HepG2 (cell line): ENCODE data around the gene DFFA. TPM values are rescaled to one million over a fixed set of nuclear protein-coding genes. Genes with fewer than 3 reads are reported as not detected.

Experiments
- ARNTL ChIP-seq: sonication (generic); formaldehyde crosslinking; IDR thresholded peaks from 2 replicates; pipeline ENCODE4 v1.4.0; 2020; ENCODE audit warnings: mild to moderate bottlenecking, missing genetic modification reagents
- ERF ChIP-seq: IDR thresholded peaks from 2 replicates; pipeline ENCODE4 v1.6.1; 2018; ENCODE audit warnings: missing biosample characterization, missing genetic modification reagents
- GATA4 ChIP-seq: sonication (generic); IDR thresholded peaks from 2 replicates; pipeline ENCODE4 v1.6.1; 2016; ENCODE audit warnings: antibody characterized with exemption, low read depth, borderline replicate concordance
- HOXA3 ChIP-seq: sonication (generic); formaldehyde crosslinking; IDR thresholded peaks from 2 replicates; pipeline ENCODE4 v1.5.0; 2020; ENCODE audit warnings: missing genetic modification reagents
- JUNB ChIP-seq: sonication (generic); formaldehyde crosslinking; IDR thresholded peaks from 2 replicates; pipeline ENCODE4 v1.8.0; 2022; ENCODE audit warnings: missing genetic modification reagents, mild to moderate bottlenecking, borderline replicate concordance
- MEF2D ChIP-seq: sonication (generic); formaldehyde crosslinking; IDR thresholded peaks from 2 replicates; pipeline ENCODE4 v1.5.1; 2020; ENCODE audit warnings: mild to moderate bottlenecking, missing genetic modification reagents
- RXRB ChIP-seq: IDR thresholded peaks from 2 replicates; pipeline ENCODE4 v1.6.1; 2016; ENCODE audit warnings: borderline replicate concordance, missing genetic modification reagents, missing compliant biosample characterization
- SAFB2 ChIP-seq: sonication (generic); formaldehyde crosslinking; IDR thresholded peaks from 2 replicates; pipeline ENCODE4 v1.5.1; 2020; ENCODE audit warnings: missing genetic modification reagents, low read depth, mild to moderate bottlenecking, borderline replicate concordance
- ZBTB42 ChIP-seq: sonication (generic); formaldehyde crosslinking; IDR thresholded peaks from 2 replicates; pipeline ENCODE4 v1.5.0; 2020; ENCODE audit warnings: mild to moderate bottlenecking, missing genetic modification reagents
- ZNF329 ChIP-seq: sonication (generic); formaldehyde crosslinking; IDR thresholded peaks from 2 replicates; pipeline ENCODE4 v1.9.0; 2021; ENCODE audit warnings: low read depth, mild to moderate bottlenecking, missing genetic modification reagents
- ZNF790 ChIP-seq: sonication (generic); formaldehyde crosslinking; IDR thresholded peaks from 2 replicates; pipeline ENCODE4 v1.8.0; 2022; ENCODE audit warnings: missing genetic modification reagents, mild to moderate bottlenecking, borderline replicate concordance
- ZNF816 ChIP-seq: sonication (generic); formaldehyde crosslinking; IDR thresholded peaks from 2 replicates; pipeline ENCODE4 v1.8.0; 2022; ENCODE audit warnings: missing genetic modification reagents, mild to moderate bottlenecking, borderline replicate concordance
- polyA plus RNA-seq, 8 experiments: library from polyadenylated mRNA; depleted of rRNA in 3 of 8; stranded (reverse) in 7 of 8; unstranded in 1 of 8; fragments of >200 nt; fragmentation: Illumina TruSeq in 4 of 8; extraction: Trizol in 4 of 8; gene quantifications; 2 replicates each; pipeline versions ENCODE4 v1.2.1 to v1.2.3, GENCODE V29; 2011 to 2016; ENCODE audit warnings: low read depth in 4 of 8, missing spikeins in 1 of 8, mixed read lengths in 1 of 8; ENCODE audit not compliant: insufficient read depth in 1 of 8
- total RNA-seq, 5 experiments: library from RNA; depleted of rRNA; stranded (reverse); fragments of >200 nt; fragmentation: Illumina TruSeq; extraction: Trizol; gene quantifications; 2 replicates each; pipeline ENCODE4 v1.2.3, GENCODE V29; 2016; ENCODE audit warnings: low read depth in 1 of 5
- TF ChIP-seq, protein P1 (sequence below): sonication (generic); formaldehyde crosslinking; IDR thresholded peaks from 2 replicates; pipeline ENCODE4 v1.5.0; 2020; ENCODE audit warnings: missing genetic modification reagents
- TF ChIP-seq, protein P2 (sequence below): IDR thresholded peaks from 2 replicates; pipeline ENCODE4 v1.6.1; 2016; ENCODE audit warnings: low read depth, missing genetic modification reagents, missing compliant biosample characterization
- TF ChIP-seq, protein P3 (sequence below): sonication (generic); formaldehyde crosslinking; IDR thresholded peaks from 2 replicates; pipeline ENCODE4 v1.5.0; 2020; ENCODE audit warnings: mild to moderate bottlenecking, missing genetic modification reagents, moderate library complexity
- TF ChIP-seq, protein P4 (sequence below): sonication (generic); formaldehyde crosslinking; IDR thresholded peaks from 2 replicates; pipeline ENCODE4; 2020; ENCODE audit warnings: missing genetic modification reagents, mild to moderate bottlenecking, borderline replicate concordance

DFFA gene
- total and polyA plus RNA-seq, 2 of the 13 experiments (the other 11 are each of a cell fraction or from before 2014, with no cell fraction given) = 16.5 to 33.9 TPM

DNA sequence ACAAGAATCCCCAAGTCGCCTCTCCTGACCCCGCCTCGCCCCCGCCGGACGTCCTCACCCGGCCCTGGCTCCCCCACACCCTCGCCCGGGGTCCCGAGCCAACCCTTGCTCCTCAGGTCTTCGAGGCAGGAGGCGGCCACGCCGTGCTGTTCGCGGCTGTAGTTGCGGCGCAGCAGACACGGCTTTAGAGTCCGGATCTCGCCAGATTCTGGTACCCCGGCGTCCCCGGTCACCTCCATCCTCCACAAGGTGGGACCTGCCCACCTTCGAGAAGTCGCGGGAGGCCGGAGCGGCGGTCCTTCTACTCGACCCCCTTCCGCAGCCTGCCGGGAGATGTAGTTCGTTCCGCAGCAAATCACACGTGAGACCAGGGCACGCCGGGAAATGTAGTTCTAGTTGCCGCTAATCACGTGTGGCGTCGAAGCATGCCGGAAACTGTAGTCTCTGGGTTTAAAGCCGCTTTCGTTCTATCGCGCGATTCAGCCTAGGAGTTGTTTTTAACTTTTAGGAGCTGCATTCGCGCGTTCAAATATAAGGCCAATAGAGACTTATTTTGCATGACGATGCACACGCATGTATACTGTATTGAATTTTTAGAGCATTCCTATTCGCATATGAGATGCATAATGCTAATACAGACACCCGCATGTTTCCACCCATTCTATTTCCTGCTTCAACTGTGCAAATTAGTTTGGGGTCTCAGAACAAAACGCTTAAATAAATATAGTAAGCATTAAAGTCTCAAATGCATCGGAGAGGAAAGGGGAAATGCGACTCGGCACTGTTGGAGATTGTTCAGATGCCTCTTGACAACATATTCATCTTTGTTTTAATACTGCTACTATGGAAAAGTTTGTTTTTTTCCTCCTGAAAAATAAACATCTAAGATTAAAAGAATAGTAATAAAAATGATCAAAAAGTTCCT, at the start of gene DFFA (continued):
- peak; percentile 89; the same call in 1 of the 2 replicates for TF ChIP-seq ERF (CRISPR knock-in tag)
- TF ChIP-seq GATA4 = peak; percentile 27; the same call in 1 of the 2 replicates
- 0 out of 2 replicates have a peak, but pooled peaks have one; percentile 21 for TF ChIP-seq ZNF329
- no peak for TF ChIP-seq JUNB (CRISPR knock-in tag)
- peak; percentile 98 for TF ChIP-seq ARNTL (CRISPR knock-in tag)
- no peak for TF ChIP-seq ZBTB42 (CRISPR knock-in tag)
- TF ChIP-seq, protein P1, sequence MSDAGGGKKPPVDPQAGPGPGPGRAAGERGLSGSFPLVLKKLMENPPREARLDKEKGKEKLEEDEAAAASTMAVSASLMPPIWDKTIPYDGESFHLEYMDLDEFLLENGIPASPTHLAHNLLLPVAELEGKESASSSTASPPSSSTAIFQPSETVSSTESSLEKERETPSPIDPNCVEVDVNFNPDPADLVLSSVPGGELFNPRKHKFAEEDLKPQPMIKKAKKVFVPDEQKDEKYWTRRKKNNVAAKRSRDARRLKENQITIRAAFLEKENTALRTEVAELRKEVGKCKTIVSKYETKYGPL = no peak
- TF ChIP-seq MEF2D (CRISPR knock-in tag) = peak; percentile 40; the same call in 1 of the 2 replicates
- TF ChIP-seq, protein P2, sequence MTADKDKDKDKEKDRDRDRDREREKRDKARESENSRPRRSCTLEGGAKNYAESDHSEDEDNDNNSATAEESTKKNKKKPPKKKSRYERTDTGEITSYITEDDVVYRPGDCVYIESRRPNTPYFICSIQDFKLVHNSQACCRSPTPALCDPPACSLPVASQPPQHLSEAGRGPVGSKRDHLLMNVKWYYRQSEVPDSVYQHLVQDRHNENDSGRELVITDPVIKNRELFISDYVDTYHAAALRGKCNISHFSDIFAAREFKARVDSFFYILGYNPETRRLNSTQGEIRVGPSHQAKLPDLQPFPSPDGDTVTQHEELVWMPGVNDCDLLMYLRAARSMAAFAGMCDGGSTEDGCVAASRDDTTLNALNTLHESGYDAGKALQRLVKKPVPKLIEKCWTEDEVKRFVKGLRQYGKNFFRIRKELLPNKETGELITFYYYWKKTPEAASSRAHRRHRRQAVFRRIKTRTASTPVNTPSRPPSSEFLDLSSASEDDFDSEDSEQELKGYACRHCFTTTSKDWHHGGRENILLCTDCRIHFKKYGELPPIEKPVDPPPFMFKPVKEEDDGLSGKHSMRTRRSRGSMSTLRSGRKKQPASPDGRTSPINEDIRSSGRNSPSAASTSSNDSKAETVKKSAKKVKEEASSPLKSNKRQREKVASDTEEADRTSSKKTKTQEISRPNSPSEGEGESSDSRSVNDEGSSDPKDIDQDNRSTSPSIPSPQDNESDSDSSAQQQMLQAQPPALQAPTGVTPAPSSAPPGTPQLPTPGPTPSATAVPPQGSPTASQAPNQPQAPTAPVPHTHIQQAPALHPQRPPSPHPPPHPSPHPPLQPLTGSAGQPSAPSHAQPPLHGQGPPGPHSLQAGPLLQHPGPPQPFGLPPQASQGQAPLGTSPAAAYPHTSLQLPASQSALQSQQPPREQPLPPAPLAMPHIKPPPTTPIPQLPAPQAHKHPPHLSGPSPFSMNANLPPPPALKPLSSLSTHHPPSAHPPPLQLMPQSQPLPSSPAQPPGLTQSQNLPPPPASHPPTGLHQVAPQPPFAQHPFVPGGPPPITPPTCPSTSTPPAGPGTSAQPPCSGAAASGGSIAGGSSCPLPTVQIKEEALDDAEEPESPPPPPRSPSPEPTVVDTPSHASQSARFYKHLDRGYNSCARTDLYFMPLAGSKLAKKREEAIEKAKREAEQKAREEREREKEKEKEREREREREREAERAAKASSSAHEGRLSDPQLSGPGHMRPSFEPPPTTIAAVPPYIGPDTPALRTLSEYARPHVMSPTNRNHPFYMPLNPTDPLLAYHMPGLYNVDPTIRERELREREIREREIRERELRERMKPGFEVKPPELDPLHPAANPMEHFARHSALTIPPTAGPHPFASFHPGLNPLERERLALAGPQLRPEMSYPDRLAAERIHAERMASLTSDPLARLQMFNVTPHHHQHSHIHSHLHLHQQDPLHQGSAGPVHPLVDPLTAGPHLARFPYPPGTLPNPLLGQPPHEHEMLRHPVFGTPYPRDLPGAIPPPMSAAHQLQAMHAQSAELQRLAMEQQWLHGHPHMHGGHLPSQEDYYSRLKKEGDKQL (CRISPR knock-in tag) = no peak
- peak; percentile 74 for TF ChIP-seq RXRB (CRISPR knock-in tag)
- TF ChIP-seq ZNF816 (CRISPR knock-in tag) = no peak
- TF ChIP-seq HOXA3 (CRISPR knock-in tag) = peak; percentile 93
- TF ChIP-seq, protein P3, sequence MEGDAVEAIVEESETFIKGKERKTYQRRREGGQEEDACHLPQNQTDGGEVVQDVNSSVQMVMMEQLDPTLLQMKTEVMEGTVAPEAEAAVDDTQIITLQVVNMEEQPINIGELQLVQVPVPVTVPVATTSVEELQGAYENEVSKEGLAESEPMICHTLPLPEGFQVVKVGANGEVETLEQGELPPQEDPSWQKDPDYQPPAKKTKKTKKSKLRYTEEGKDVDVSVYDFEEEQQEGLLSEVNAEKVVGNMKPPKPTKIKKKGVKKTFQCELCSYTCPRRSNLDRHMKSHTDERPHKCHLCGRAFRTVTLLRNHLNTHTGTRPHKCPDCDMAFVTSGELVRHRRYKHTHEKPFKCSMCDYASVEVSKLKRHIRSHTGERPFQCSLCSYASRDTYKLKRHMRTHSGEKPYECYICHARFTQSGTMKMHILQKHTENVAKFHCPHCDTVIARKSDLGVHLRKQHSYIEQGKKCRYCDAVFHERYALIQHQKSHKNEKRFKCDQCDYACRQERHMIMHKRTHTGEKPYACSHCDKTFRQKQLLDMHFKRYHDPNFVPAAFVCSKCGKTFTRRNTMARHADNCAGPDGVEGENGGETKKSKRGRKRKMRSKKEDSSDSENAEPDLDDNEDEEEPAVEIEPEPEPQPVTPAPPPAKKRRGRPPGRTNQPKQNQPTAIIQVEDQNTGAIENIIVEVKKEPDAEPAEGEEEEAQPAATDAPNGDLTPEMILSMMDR = peak; percentile 40; the same call in 1 of the 2 replicates
- TF ChIP-seq SAFB2 (CRISPR knock-in tag) = peak; percentile 77; the same call in 1 of the 2 replicates
- peak; percentile 83; the same call in 1 of the 2 replicates for TF ChIP-seq ZNF790
- TF ChIP-seq, protein P4, sequence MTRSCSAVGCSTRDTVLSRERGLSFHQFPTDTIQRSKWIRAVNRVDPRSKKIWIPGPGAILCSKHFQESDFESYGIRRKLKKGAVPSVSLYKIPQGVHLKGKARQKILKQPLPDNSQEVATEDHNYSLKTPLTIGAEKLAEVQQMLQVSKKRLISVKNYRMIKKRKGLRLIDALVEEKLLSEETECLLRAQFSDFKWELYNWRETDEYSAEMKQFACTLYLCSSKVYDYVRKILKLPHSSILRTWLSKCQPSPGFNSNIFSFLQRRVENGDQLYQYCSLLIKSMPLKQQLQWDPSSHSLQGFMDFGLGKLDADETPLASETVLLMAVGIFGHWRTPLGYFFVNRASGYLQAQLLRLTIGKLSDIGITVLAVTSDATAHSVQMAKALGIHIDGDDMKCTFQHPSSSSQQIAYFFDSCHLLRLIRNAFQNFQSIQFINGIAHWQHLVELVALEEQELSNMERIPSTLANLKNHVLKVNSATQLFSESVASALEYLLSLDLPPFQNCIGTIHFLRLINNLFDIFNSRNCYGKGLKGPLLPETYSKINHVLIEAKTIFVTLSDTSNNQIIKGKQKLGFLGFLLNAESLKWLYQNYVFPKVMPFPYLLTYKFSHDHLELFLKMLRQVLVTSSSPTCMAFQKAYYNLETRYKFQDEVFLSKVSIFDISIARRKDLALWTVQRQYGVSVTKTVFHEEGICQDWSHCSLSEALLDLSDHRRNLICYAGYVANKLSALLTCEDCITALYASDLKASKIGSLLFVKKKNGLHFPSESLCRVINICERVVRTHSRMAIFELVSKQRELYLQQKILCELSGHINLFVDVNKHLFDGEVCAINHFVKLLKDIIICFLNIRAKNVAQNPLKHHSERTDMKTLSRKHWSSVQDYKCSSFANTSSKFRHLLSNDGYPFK = peak; percentile 88; the same call in 1 of the 2 replicates
